ENCODE data around the gene TPK1. TPM values are rescaled to one million over a fixed set of nuclear protein-coding genes. Genes with fewer than 3 reads are reported as not detected.

Gene TPK1
- polyA plus RNA-seq, 1 experiment = 0.38 TPM

DNA sequence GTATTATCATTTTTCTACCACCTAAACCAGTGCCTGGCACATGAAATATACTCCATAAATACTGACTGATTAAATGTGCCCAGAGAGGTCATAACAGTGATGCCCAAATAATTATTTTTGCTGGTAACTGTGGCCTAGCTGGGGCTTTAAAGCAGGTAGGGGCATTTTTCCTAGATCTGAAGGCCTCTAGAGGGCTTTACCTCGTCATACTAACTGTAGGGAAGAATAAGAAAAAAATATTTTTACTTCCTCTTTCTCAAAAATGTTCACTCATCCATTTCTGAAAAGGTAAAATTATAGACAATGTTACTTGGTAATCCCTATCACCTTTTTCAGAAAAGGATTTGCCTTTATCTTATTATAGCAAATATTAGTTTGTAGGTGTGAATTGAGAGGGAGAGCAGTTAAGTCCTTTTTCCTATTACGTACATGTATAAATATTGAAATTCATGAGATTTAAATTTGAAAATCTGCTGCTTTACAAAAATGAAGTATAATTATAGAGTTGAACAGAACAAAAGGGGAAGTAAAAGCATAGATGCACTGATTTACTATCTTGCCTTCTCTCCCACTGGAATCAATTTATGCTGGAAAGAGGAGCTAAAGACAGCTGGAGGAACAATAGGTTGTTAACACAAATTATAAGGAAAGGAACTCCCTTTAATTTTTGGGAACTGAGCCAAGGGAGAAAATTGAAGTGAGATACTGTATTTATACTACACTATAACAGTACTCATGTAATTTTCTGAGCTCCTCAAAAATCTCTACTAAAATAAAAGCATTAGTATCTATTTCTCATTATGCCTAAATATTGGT lies 360.8 kb downstream of the TPK1 start:
- CTCF ChIA-PET = no interaction called here
- POLR2A ChIA-PET = no interaction called here
- TF ChIP-seq, protein P1, sequence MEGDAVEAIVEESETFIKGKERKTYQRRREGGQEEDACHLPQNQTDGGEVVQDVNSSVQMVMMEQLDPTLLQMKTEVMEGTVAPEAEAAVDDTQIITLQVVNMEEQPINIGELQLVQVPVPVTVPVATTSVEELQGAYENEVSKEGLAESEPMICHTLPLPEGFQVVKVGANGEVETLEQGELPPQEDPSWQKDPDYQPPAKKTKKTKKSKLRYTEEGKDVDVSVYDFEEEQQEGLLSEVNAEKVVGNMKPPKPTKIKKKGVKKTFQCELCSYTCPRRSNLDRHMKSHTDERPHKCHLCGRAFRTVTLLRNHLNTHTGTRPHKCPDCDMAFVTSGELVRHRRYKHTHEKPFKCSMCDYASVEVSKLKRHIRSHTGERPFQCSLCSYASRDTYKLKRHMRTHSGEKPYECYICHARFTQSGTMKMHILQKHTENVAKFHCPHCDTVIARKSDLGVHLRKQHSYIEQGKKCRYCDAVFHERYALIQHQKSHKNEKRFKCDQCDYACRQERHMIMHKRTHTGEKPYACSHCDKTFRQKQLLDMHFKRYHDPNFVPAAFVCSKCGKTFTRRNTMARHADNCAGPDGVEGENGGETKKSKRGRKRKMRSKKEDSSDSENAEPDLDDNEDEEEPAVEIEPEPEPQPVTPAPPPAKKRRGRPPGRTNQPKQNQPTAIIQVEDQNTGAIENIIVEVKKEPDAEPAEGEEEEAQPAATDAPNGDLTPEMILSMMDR (IDR thresholded peaks at IDR 0.05; ENCODE audit: low read depth, low read length) = no peak
- no peak overlapping the region for H3K27ac ChIP-seq (ENCODE audit: low read depth, low read length)
- H3K9me3 ChIP-seq (ENCODE audit: control insufficient read depth, insufficient read depth, low read length) = no peaks in the 10 kb centered on the region; the same call in 1 of the 2 replicates
- no peak for DNase-seq (ENCODE audit: low read depth, low spot score)
- H3K27me3 ChIP-seq (ENCODE audit: control insufficient read depth, insufficient read depth, low read length) = no peaks in the 10 kb centered on the region
- no peak overlapping the region for H3K4me3 ChIP-seq (ENCODE audit: low read depth, low read length)

DNA sequence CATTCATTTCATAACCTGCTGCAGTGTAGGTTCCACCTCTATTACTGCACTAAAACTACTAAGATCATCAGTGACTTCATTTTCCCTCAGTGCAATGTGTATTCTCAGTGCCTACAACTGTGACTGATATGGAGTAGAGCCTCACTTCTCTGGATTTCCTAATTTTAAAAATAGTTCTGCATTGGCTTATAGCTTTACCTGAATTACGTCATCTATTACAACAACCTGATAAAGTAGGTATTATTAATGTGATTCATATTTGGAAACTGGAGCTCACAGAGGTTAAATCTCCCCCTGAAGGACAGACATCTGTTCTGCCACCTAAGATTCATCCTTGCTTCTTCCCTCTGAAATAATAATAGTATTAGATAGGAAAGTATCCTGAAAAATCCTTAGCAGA lies 361.5 kb downstream of the TPK1 start:
- Histone ChIP-seq H3K4me3 (ENCODE audit: low read depth, low read length) (no peak overlapping the region), H3K9me3 (ENCODE audit: control insufficient read depth, insufficient read depth, low read length) (no peaks in the 10 kb centered on the region; the same call in 1 of the 2 replicates), H3K27me3 (ENCODE audit: control insufficient read depth, insufficient read depth, low read length) (no peaks in the 10 kb centered on the region), H3K27ac (ENCODE audit: low read depth, low read length) (no peak overlapping the region)
- DNase-seq (ENCODE audit: low read depth, low spot score) = no peak
- POLR2A ChIA-PET = no interaction called here
- TF ChIP-seq, protein P1 (IDR thresholded peaks at IDR 0.05; ENCODE audit: low read depth, low read length) = no peak
- CTCF ChIA-PET = no interaction called here

DNA sequence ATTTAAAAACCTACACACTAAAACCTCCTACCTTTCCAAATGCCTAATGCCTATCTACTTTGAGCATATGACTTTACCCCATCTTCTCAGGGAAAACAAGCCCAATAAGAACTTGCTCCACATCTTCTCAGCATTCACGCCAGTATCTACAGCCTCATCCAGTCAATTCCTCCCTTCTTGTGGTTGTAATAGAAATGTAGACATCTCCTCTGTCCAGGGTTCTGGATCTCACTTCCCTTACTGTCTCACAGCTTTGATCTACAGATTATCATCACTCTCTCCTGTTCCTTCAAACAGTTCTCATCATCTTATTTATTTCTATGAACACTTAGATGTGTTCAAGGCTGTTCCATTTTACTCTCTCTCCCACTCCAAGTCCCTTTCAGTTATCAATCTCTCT lies 361.9 kb downstream of the TPK1 start:
- ChIA-PET CTCF (no interaction called here), POLR2A (no interaction called here)
- TF ChIP-seq, protein P1 (IDR thresholded peaks at IDR 0.05; ENCODE audit: low read depth, low read length) = no peak
- no peak overlapping the region for H3K27ac ChIP-seq (ENCODE audit: low read depth, low read length)
- H3K4me3 ChIP-seq (ENCODE audit: low read depth, low read length) = no peak overlapping the region
- H3K9me3 ChIP-seq (ENCODE audit: control insufficient read depth, insufficient read depth, low read length) = peaks cover 2% of the 10 kb centered on the region; the same call in 1 of the 2 replicates
- no peak for DNase-seq (ENCODE audit: low read depth, low spot score)
- no peaks in the 10 kb centered on the region for H3K27me3 ChIP-seq (ENCODE audit: control insufficient read depth, insufficient read depth, low read length)

DNA sequence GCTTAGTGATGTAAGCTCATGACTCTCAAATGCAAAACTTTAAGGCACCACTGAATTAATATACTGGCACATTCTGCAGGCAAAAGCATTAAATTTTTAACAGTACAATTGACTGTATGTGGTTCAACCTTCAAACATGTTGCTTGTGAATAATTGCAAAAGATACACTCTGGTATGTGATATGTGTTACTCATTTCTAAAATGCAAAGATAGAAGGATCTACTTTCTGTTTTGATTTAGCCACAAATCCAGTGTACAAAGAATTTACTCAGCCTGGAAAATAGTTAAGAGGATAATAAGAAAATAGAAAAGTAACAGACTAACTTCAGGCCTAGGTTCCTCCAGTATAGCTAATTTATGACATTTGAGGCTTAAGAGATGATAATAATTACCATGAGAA lies 365.8 kb downstream of the TPK1 start:
- CTCF ChIA-PET = no interaction called here
- H3K27ac ChIP-seq (ENCODE audit: low read depth, low read length) = no peak overlapping the region
- TF ChIP-seq, protein P1 (IDR thresholded peaks at IDR 0.05; ENCODE audit: low read depth, low read length) = no peak
- H3K27me3 ChIP-seq (ENCODE audit: control insufficient read depth, insufficient read depth, low read length) = no peaks in the 10 kb centered on the region
- POLR2A ChIA-PET = no interaction called here
- H3K9me3 ChIP-seq (ENCODE audit: control insufficient read depth, insufficient read depth, low read length) = peaks cover 8% of the 10 kb centered on the region
- H3K4me3 ChIP-seq (ENCODE audit: low read depth, low read length) = no peak overlapping the region
- no peak for DNase-seq (ENCODE audit: low read depth, low spot score)

DNA sequence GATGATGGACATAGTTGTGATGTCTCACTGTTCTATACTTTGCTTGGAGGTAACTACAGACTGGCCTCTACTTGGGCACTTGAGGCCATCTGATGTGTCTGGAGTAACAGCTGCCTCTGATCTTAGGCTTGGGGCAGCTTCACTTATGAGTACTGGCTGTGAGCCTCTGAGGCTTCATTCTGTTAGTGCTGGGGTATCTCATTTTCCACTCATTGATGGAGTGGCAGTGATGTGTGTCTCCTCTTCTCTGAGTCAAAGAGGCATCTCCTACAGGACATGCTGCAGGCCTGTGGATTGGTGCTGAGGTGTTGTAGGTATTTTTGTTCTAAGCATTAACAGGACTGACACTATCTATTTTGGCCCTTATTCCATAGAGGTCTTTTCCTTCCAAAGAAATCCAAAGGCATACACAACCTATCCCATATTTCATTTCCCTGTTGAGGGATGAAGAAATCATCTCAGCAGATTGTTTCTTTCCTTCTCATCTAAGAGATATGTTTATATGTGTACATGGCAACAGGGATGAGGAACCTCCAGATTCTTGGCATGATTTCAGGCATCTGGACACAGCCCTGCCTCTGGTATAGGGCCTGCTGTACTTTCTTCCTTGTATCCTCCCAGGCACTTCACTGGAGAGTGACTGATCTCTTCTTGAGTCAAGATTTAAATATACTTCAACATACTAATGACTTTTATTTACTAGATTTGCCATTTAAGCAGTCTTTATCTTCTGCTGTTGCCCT lies 366.7 kb downstream of the TPK1 start:
- Histone ChIP-seq H3K9me3 (ENCODE audit: control insufficient read depth, insufficient read depth, low read length) (peaks cover 13% of the 10 kb centered on the region), H3K27ac (ENCODE audit: low read depth, low read length) (no peak overlapping the region), H3K4me3 (ENCODE audit: low read depth, low read length) (no peak overlapping the region), H3K27me3 (ENCODE audit: control insufficient read depth, insufficient read depth, low read length) (no peaks in the 10 kb centered on the region)
- POLR2A ChIA-PET = no interaction called here
- no peak for DNase-seq (ENCODE audit: low read depth, low spot score)
- CTCF ChIA-PET = no interaction called here
- TF ChIP-seq, protein P1 (IDR thresholded peaks at IDR 0.05; ENCODE audit: low read depth, low read length) = no peak
